ENCODE results near the gene TNFSF4. TPM values are rescaled to one million over a fixed set of nuclear protein-coding genes. Genes with fewer than 3 reads are reported as not detected.
A peak's percentile ranks its signal among the peaks of the same experiment; 100 is the strongest.
"Not testable (repeated sequence)": the region's sequence is repeated elsewhere in the genome, so short reads cannot be mapped to it uniquely, and the experiment has no call there.

Gene TNFSF4, protein sequence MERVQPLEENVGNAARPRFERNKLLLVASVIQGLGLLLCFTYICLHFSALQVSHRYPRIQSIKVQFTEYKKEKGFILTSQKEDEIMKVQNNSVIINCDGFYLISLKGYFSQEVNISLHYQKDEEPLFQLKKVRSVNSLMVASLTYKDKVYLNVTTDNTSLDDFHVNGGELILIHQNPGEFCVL
- 2.6 and 3.1 TPM in 2 replicates for total RNA-seq

- peak within 1 kb of the TSS; percentile 59 for H3K4me3 Mint-ChIP-seq
- no peak for DNase-seq (ENCODE audit: low spot score)
- peak within 1 kb of the TSS; percentile 68 for H3K27ac Mint-ChIP-seq
- peaks cover 47% of the 10 kb centered on the region for H3K4me1 Mint-ChIP-seq (ENCODE audit: low read depth)
- no peaks in the 10 kb centered on the region for H3K9me3 Mint-ChIP-seq
- H3K36me3 Mint-ChIP-seq (ENCODE audit: low read depth) = peaks cover 3% of the 10 kb centered on the region
- H3K27me3 Mint-ChIP-seq (ENCODE audit: insufficient read depth) = peaks cover 15% of the 10 kb centered on the region
- intact Hi-C loops (cut with micrococcal nuclease) = loop anchor here (1.0 to 5.0 kb wide), 11 partner anchors 15 to 950 kb away; partner anchors contain the start of gene RABGAP1L
Measured at GRCh38 chr1:173206816-173207568, at the start of gene TNFSF4. Gene TNFSF4 (minus strand): TSS chr1:173207331. CDS start chr1:173207176, 155 bp downstream.

- Mint-ChIP-seq H3K4me3 (no peak overlapping the region), H3K4me1 (ENCODE audit: low read depth) (no peaks in the 10 kb centered on the region), H3K27me3 (ENCODE audit: insufficient read depth) (no peaks in the 10 kb centered on the region), H3K36me3 (ENCODE audit: low read depth) (no peaks in the 10 kb centered on the region), H3K27ac (no peak overlapping the region), H3K9me3 (peaks cover 8% of the 10 kb centered on the region)
- intact Hi-C loops (cut with micrococcal nuclease) = loop anchor here (5.0 kb wide), 1 partner anchor 152 kb away; no protein-coding TSS in a partner anchor
- no peak for DNase-seq (ENCODE audit: low spot score)
Measured at GRCh38 chr1:173255214-173255813, 48.2 kb upstream of the TNFSF4 start.

DNA sequence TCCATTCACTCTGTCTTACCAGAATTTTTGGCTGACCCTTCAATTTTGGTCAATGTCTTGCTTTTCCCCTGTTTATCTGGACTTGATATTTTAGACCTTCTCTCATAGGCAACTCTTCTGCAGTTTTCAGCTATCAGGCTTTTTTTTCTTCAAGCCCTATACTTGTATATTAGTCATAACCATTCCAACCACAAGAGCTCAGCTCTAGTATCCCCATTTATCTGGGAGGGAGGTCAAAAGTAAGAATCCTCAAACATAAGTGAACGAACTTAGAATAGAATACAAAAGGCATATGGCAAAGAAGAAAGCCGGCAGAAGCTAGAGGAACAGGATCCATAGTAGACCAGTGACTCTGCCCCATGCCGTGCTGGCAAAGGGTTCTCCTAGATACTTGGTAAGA, 45.9 kb upstream of the TNFSF4 start:
- DNase-seq (ENCODE audit: low spot score) = no peak
- H3K4me1 Mint-ChIP-seq (ENCODE audit: low read depth) = no peaks in the 10 kb centered on the region
- no peaks in the 10 kb centered on the region for H3K9me3 Mint-ChIP-seq
- intact Hi-C loops (cut with micrococcal nuclease) = no loop called here
- no peaks in the 10 kb centered on the region for H3K27me3 Mint-ChIP-seq (ENCODE audit: insufficient read depth)
- no peak overlapping the region for H3K27ac Mint-ChIP-seq
- no peak overlapping the region for H3K4me3 Mint-ChIP-seq
- no peaks in the 10 kb centered on the region for H3K36me3 Mint-ChIP-seq (ENCODE audit: low read depth)

GRCh38 chr1:173249349-173249748, 42.2 kb upstream of the TNFSF4 start:
- no peaks in the 10 kb centered on the region for H3K27me3 Mint-ChIP-seq (ENCODE audit: insufficient read depth)
- no peaks in the 10 kb centered on the region for H3K36me3 Mint-ChIP-seq (ENCODE audit: low read depth)
- H3K4me1 Mint-ChIP-seq (ENCODE audit: low read depth) = no peaks in the 10 kb centered on the region
- H3K4me3 Mint-ChIP-seq = no peak overlapping the region
- DNase-seq (ENCODE audit: low spot score) = no peak
- intact Hi-C loops (cut with micrococcal nuclease) = no loop called here
- no peaks in the 10 kb centered on the region for H3K9me3 Mint-ChIP-seq
- H3K27ac Mint-ChIP-seq = no peak overlapping the region

GRCh38 chr1:173248247-173248940, 41.3 kb upstream of the TNFSF4 start:
- Mint-ChIP-seq H3K4me3 (no peak overlapping the region), H3K27ac (no peak overlapping the region), H3K36me3 (ENCODE audit: low read depth) (no peaks in the 10 kb centered on the region), H3K27me3 (ENCODE audit: insufficient read depth) (no peaks in the 10 kb centered on the region), H3K9me3 (peaks cover 6% of the 10 kb centered on the region), H3K4me1 (ENCODE audit: low read depth) (no peaks in the 10 kb centered on the region)
- DNase-seq (ENCODE audit: low spot score) = no peak
- intact Hi-C loops (cut with micrococcal nuclease) = no loop called here

GRCh38 chr1:173245892-173246291, 38.8 kb upstream of the TNFSF4 start:
- H3K4me1 Mint-ChIP-seq (ENCODE audit: low read depth) = no peaks in the 10 kb centered on the region
- H3K9me3 Mint-ChIP-seq = peaks cover 21% of the 10 kb centered on the region
- intact Hi-C loops (cut with micrococcal nuclease) = no loop called here
- no peak overlapping the region for H3K4me3 Mint-ChIP-seq
- no peaks in the 10 kb centered on the region for H3K36me3 Mint-ChIP-seq (ENCODE audit: low read depth)
- no peak for DNase-seq (ENCODE audit: low spot score)
- no peak overlapping the region for H3K27ac Mint-ChIP-seq
- peaks cover 1% of the 10 kb centered on the region for H3K27me3 Mint-ChIP-seq (ENCODE audit: insufficient read depth)

GRCh38 chr1:173243300-173243699, 36.2 kb upstream of the TNFSF4 start:
- no peak for DNase-seq (ENCODE audit: low spot score)

GRCh38 chr1:173241528-173242347, 34.6 kb upstream of the TNFSF4 start:
- Mint-ChIP-seq H3K9me3 (peaks cover 41% of the 10 kb centered on the region), H3K36me3 (ENCODE audit: low read depth) (no peaks in the 10 kb centered on the region), H3K27me3 (ENCODE audit: insufficient read depth) (peaks cover 1% of the 10 kb centered on the region), H3K4me1 (ENCODE audit: low read depth) (no peaks in the 10 kb centered on the region), H3K27ac (no peak overlapping the region), H3K4me3 (no peak overlapping the region)
- DNase-seq (ENCODE audit: low spot score) = no peak
- intact Hi-C loops (cut with micrococcal nuclease) = no loop called here

More at GRCh38 chr1:173243300-173243699, 36.2 kb upstream of the TNFSF4 start:
- H3K4me3 Mint-ChIP-seq = no peak overlapping the region
- no peaks in the 10 kb centered on the region for H3K4me1 Mint-ChIP-seq (ENCODE audit: low read depth)
- intact Hi-C loops (cut with micrococcal nuclease) = no loop called here
- H3K27me3 Mint-ChIP-seq (ENCODE audit: insufficient read depth) = peaks cover 1% of the 10 kb centered on the region
- H3K9me3 Mint-ChIP-seq = peaks cover 38% of the 10 kb centered on the region
- no peak overlapping the region for H3K27ac Mint-ChIP-seq
- H3K36me3 Mint-ChIP-seq (ENCODE audit: low read depth) = no peaks in the 10 kb centered on the region

DNA sequence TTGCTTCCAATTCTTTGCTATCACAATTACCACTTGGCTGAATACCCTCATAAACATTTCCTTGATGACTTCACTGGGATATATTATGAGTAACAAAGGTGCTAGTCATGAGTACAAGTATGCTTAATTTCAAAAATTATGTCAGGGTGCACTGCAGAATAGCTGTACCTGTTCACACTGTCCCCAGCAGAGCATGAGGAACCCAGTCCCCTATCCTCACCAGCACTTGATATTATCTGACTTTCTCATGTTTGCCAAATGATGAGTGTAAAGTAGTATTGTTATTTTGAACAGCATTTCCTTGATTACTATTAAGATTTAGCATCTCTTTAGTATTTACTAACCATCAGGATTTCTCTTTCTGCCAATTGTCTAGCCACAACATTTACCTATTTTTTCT, 33.5 kb upstream of the TNFSF4 start:
- Mint-ChIP-seq H3K27ac (no peak overlapping the region), H3K27me3 (ENCODE audit: insufficient read depth) (peaks cover 1% of the 10 kb centered on the region), H3K36me3 (ENCODE audit: low read depth) (no peaks in the 10 kb centered on the region), H3K4me3 (no peak overlapping the region), H3K4me1 (ENCODE audit: low read depth) (no peaks in the 10 kb centered on the region), H3K9me3 (peaks cover 43% of the 10 kb centered on the region)
- intact Hi-C loops (cut with micrococcal nuclease) = no loop called here
- DNase-seq (ENCODE audit: low spot score) = no peak

DNA sequence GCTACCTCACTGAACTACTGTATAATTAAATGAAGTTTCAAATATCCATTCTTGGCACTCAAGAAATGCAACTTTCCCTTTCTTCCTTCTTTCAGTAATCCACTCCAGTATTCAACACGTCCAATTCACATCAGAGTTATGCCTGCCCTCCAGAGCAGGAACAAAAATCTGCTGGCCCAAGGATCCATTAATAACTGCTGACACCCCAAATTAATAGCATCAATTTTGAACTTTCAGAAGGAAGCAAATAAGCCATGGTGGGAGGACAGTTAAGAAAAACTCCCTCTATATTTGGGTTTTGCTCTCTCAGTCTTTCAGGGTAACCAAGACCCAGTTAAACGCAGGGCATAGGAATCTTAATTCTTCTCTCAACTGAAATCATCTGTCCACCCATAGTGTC, 31.9 kb upstream of the TNFSF4 start:
- H3K27me3 Mint-ChIP-seq (ENCODE audit: insufficient read depth) = peaks cover 1% of the 10 kb centered on the region
- H3K4me1 Mint-ChIP-seq (ENCODE audit: low read depth) = no peaks in the 10 kb centered on the region
- H3K4me3 Mint-ChIP-seq = no peak overlapping the region
- no peak overlapping the region for H3K27ac Mint-ChIP-seq
- H3K36me3 Mint-ChIP-seq (ENCODE audit: low read depth) = no peaks in the 10 kb centered on the region
- DNase-seq (ENCODE audit: low spot score) = no peak
- H3K9me3 Mint-ChIP-seq = peaks cover 43% of the 10 kb centered on the region
- intact Hi-C loops (cut with micrococcal nuclease) = no loop called here

- Mint-ChIP-seq H3K27ac (no peak overlapping the region), H3K27me3 (ENCODE audit: insufficient read depth) (no peaks in the 10 kb centered on the region), H3K4me1 (ENCODE audit: low read depth) (no peaks in the 10 kb centered on the region), H3K36me3 (ENCODE audit: low read depth) (no peaks in the 10 kb centered on the region), H3K9me3 (peaks cover 18% of the 10 kb centered on the region), H3K4me3 (no peak overlapping the region)
- no peak for DNase-seq (ENCODE audit: low spot score)
- intact Hi-C loops (cut with micrococcal nuclease) = no loop called here
Measured at GRCh38 chr1:173234899-173235298, 27.8 kb upstream of the TNFSF4 start.

DNA sequence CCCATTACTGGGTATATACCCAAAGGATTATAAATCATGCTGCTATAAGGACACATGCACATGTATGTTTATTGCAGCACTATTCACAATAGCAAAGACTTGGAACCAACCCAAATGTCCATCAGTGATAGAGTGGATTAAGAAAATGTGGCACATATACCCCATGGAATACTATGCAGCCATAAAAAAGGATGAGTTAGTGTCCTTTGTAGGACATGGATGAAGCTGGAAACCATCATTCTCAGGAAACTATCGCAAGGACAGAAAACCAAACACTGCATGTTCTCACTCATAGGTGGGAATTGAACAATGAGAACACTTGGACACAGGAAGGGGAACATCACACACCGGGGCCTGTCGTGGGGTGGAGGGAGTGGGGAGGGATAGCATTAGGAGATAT, 27.3 kb upstream of the TNFSF4 start:
- intact Hi-C loops (cut with micrococcal nuclease); H3K4me3 Mint-ChIP-seq; DNase-seq (ENCODE audit: low spot score); H3K4me1 Mint-ChIP-seq (ENCODE audit: low read depth); H3K27ac Mint-ChIP-seq; H3K27me3 Mint-ChIP-seq (ENCODE audit: insufficient read depth); H3K36me3 Mint-ChIP-seq (ENCODE audit: low read depth): not testable (repeated sequence)
- peaks cover 18% of the 10 kb centered on the region for H3K9me3 Mint-ChIP-seq

Measured in activated T-helper 1 cell treated with anti-CD3 and anti-CD28 coated beads, Interleukin-12 subunit alpha, Interleukin-12 subunit beta, Interleukin-2, Interleukin-4 antibody, amounts not matched to agents 30 ng/mL and 10 ng/mL and 1 ng/mL, durations not matched to agents 14 hours and 24 hours and 36 hours (primary cell).